SK-MEL-5 (cell line): ENCODE results near the gene RPS27. TPM values are rescaled to one million over a fixed set of nuclear protein-coding genes. Genes with fewer than 3 reads are reported as not detected.
"Not testable (repeated sequence)": the region's sequence is repeated elsewhere in the genome, so short reads cannot be mapped to it uniquely, and the experiment has no call there.

Experiments used
- DNase-seq: peaks from one replicate; pipeline ENCODE4 v3.0.0-alpha.2; 2016; ENCODE audit warnings: low read depth, low spot score
- in situ Hi-C: cut with HindIII; loops from 2 replicates; pipeline ENCODE4 v1.10.0; 2016; ENCODE audit warnings: low sequenced_read_pairs, high pct_unique_total_duplicates, low pct_unique_long_range_greater_than_20kb
- small RNA-seq, 2 experiments: library from RNA; depleted of rRNA; stranded (forward); fragments of <200 nt; gene quantifications; one replicate each; pipeline ENCODE3, GENCODE V24; 2014
- total RNA-seq: library from RNA; depleted of rRNA; stranded (reverse); fragments of >200 nt; shearing (Covaris generic); gene quantifications from 2 replicates; pipeline ENCODE4 v1.2.3, GENCODE V29; 2014; rRNA removed

The RPS27 gene
- total RNA-seq, 1 experiment from 2014 or later: 5,700 TPM

DNA sequence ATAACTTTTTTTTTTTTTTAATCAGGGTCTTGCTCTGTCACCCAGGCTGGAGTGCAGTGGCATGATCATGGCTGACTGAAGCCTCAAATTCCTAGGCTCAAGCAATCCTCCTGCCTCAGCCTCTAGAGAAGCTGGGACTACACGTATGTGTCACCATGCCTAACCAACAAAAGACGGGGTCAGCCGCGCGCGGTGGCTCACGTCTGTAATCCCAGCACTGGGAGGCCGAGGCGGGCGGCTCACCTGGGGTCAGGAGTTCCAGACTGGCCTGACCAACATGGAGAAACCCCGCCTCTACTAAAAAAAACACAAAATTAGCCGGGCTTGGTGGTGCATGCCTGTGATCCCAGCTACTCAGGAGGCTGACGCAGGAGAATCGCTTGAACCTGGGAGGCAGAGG lies 22.0 kb downstream of the RPS27 start:
- DNase-seq, in situ Hi-C loops: not testable (repeated sequence)

GRCh38 chr1:154014154-154014907 lies 23.8 kb downstream of the RPS27 start:
- in situ Hi-C loops: no loop called here
- no peak for DNase-seq

DNA sequence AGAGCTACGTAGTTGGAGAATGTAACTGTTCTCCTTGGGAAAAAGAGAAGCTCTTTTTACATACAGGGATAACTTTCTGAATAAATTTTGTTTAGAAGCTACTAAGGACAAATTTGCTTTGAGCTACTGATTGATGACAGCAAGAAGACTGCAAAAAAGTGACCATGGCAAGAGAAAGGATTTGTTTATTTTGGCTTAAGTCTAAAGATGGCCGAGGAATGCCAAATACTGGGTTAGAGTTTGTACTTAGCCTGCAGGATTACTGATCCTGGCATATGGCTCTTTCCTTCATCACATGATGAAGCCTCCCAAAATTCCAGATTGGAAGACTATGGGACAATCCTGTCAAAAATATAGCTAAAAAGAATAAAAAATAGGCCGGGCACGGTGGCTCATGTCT lies 28.7 kb downstream of the RPS27 start:
- no peak for DNase-seq
- in situ Hi-C loops: no loop called here

DNA sequence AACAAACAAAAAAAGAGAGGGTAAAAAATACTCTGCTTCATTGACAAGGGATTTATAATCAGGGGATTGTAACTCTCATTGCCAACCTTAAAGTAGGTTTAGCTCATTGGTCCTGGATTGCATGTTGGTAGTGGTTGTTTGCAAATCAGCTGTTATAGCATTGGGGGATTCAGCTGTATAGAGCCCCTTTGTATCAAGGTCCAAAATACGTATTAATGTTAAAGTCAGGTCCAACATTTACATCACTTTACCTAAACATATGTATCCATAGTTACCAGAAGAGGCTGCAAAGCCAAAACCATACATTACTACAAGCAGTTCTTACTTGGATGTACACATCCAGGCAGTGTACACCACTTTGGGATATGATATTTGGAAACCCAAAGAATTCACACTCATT lies 29.4 kb downstream of the RPS27 start:
- in situ Hi-C loops: no loop called here
- DNase-seq: no peak

DNA sequence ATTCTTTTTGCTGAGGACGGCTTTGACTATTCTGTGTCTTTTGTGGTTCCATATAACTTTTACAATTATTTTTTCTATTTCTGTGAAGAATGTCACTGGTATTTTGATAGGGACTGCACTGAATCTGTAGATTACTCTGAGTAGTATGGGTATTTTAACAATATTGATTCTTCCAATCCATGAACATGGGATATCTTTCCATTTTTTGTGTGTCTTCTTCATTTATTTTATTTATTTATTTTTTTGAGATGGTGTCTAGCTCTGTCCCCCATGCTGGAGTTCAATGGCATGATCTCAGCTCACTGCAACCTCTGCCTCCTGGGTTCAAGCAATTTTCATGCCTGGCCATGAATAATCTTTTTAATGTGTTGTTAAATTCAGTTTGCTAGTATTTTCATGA lies 43.1 kb downstream of the RPS27 start:
- DNase-seq, in situ Hi-C loops: not testable (repeated sequence)

Small RNA genes within 50 kb of the gene (small RNA-seq; reads per million reads assigned to genes)
- gene MIR6737: 0 reads per million in 2 experiments
- 0 reads per million in 2 experiments for gene RNU6-179P

Other genes with a start within 250 kb of the RPS27 start
- gene SLC27A3, start 215.4 kb upstream of the RPS27 start, total RNA-seq: 174 and 184 TPM in 2 replicates
- 8.4 and 8.7 TPM in 2 replicates for gene GATAD2B, start 67.8 kb upstream of the RPS27 start, total RNA-seq
- gene DENND4B, start 44.0 kb upstream of the RPS27 start, total RNA-seq: 13.8 and 17.9 TPM in 2 replicates
- 11.1 and 14.8 TPM in 2 replicates for gene CRTC2, start 32.1 kb upstream of the RPS27 start, total RNA-seq
- gene SLC39A1, start 27.2 kb upstream of the RPS27 start, total RNA-seq: 240 and 242 TPM in 2 replicates
- gene CREB3L4, start 22.9 kb upstream of the RPS27 start, total RNA-seq: 16.7 and 23.8 TPM in 2 replicates
- 348 and 362 TPM in 2 replicates for gene JTB, start 13.1 kb upstream of the RPS27 start, total RNA-seq
- gene RAB13, start 4.4 kb upstream of the RPS27 start, total RNA-seq: 52.4 and 55.6 TPM in 2 replicates
- gene NUP210L, start 164.3 kb downstream of the RPS27 start, total RNA-seq: not detected in 2 replicates
- 706 and 766 TPM in 2 replicates for gene TPM3, start 201.3 kb downstream of the RPS27 start, total RNA-seq
- gene CFAP141, start 215.6 kb downstream of the RPS27 start, total RNA-seq: not detected in 2 replicates
- gene UBAP2L, start 230.2 kb downstream of the RPS27 start, total RNA-seq: 161 and 180 TPM in 2 replicates